NCI-H2227 (cell line): ENCODE results near the gene FSIP2.

Source experiments
- DNase-seq: peaks from one replicate; lab custom pipeline; 2025; ENCODE audit not compliant: unreplicated experiment; lab: John Stamatoyannopoulos, UW

FSIP2 gene

GRCh38 chr2:185738679-185739472 lies at the start of gene FSIP2:
Gene FSIP2, plus strand, starts transcription at chr2:185738804. Its CDS starts 91 bp downstream, at chr2:185738895.
- DNase-seq = no peak

GRCh38 chr2:185689906-185690539 lies 48.6 kb upstream of the FSIP2 start:
- DNase-seq = no peak

- DNase-seq = no peak
Observed at GRCh38 chr2:185695711-185696235, 42.8 kb upstream of the FSIP2 start.

GRCh38 chr2:185700883-185701282 lies 37.7 kb upstream of the FSIP2 start:
- DNase-seq = no peak

GRCh38 chr2:185734658-185735057 lies 3.9 kb upstream of the FSIP2 start:
- no peak for DNase-seq

GRCh38 chr2:185736210-185736609 lies 2.4 kb upstream of the FSIP2 start:
- no peak for DNase-seq

- DNase-seq = no peak
Observed at GRCh38 chr2:185745864-185746859, 7.6 kb downstream of the FSIP2 start.

- DNase-seq = no peak
Observed at GRCh38 chr2:185757356-185757755, 18.8 kb downstream of the FSIP2 start.

- DNase-seq = no peak
Observed at GRCh38 chr2:185771396-185771795, 32.8 kb downstream of the FSIP2 start.

GRCh38 chr2:185780890-185781289 lies 42.3 kb downstream of the FSIP2 start:
- no peak for DNase-seq

- no peak for DNase-seq
Observed at GRCh38 chr2:185782223-185782769, 43.7 kb downstream of the FSIP2 start.

GRCh38 chr2:185785156-185785555 lies 46.6 kb downstream of the FSIP2 start:
- DNase-seq = no peak

GRCh38 chr2:185785851-185786473 lies 47.4 kb downstream of the FSIP2 start:
- DNase-seq = no peak

GRCh38 chr2:185787227-185788145 lies 48.9 kb downstream of the FSIP2 start:
- no peak for DNase-seq

GRCh38 chr2:185790361-185790760 lies 51.8 kb downstream of the FSIP2 start:
- DNase-seq = no peak

GRCh38 chr2:185793532-185794345 lies 55.1 kb downstream of the FSIP2 start:
- DNase-seq = no peak

GRCh38 chr2:185796758-185797157 lies 58.2 kb downstream of the FSIP2 start:
- DNase-seq = no peak

- no peak for DNase-seq
Observed at GRCh38 chr2:185802926-185803325, 64.3 kb downstream of the FSIP2 start.
